Left ventricle myocardium inferior (tissue), 1 donor: ENCODE measurements around the gene GET3. TPM values are rescaled to one million over a fixed set of nuclear protein-coding genes. Genes with fewer than 3 reads are reported as not detected.

Experiments
- DNase-seq: peaks from one replicate; pipeline ENCODE4 v3.0.0-alpha.2; 2020
- H3K27ac ChIP-seq: fragments of 200-600 bp; replicated peaks from 2 replicates; pipeline ENCODE4 v1.8.0; 2021
- H3K27me3 ChIP-seq: fragments of 200-600 bp; 2 replicates; pipeline ENCODE4 v1.8.0; 2021; ENCODE audit warnings: low read depth
- H3K36me3 ChIP-seq: fragments of 200-600 bp; 2 replicates; pipeline ENCODE4 v1.8.0; 2021
- H3K4me1 ChIP-seq: fragments of 200-600 bp; 2 replicates; pipeline ENCODE4 v1.8.0; 2021
- H3K4me3 ChIP-seq: fragments of 200-600 bp; 2 replicates; pipeline ENCODE4 v1.8.0; 2021; ENCODE audit warnings: mild to moderate bottlenecking, moderate library complexity
- H3K9me3 ChIP-seq: fragments of 200-600 bp; replicated peaks from 2 replicates; pipeline ENCODE4 v1.8.0; 2021
- CTCF ChIP-seq: fragments of 200-600 bp; IDR thresholded peaks from 2 replicates; pipeline ENCODE4 v1.8.0; 2021; ENCODE audit warnings: antibody characterized with exemption, mild to moderate bottlenecking, borderline replicate concordance
- intact Hi-C: fragments of 100-400 bp; cut with micrococcal nuclease; formaldehyde crosslinking; loops from one replicate; pipeline ENCODE4 v1.11.0; 2022
- total RNA-seq: library from RNA; stranded (reverse); fragmentation: NEBNext Ultra II Directional; extraction: Animal tissue kit (Norgen Biotek cat#: 25700); gene quantifications from one replicate; pipeline ENCODE4 v1.2.1, GENCODE V29; 2021
- donor health status: DM: no; HTN: yes; CAD: no; lungs with severe emphysema.

The GET3 gene
- total RNA-seq, 1 donor from 2014 or later, result 65.1 TPM

GRCh38 chr19:12786141-12786870 is 49.0 kb downstream of the GET3 start:
- Histone ChIP-seq H3K27ac (peak overlapping the region; percentile 96), H3K4me1 (peaks cover 92% of the 10 kb centered on the region), H3K4me3 (no peak overlapping the region), H3K9me3 (no peaks in the 10 kb centered on the region), H3K27me3 (no peaks in the 10 kb centered on the region), H3K36me3 (no peaks in the 10 kb centered on the region)
- intact Hi-C loops, result no loop called here
- DNase-seq, result peak; percentile 63
- no peak for TF ChIP-seq CTCF

GRCh38 chr19:12786952-12787351 is 49.7 kb downstream of the GET3 start:
- H3K27ac ChIP-seq, result peak overlapping the region; percentile 96
- H3K4me1 ChIP-seq, result peaks cover 93% of the 10 kb centered on the region
- no peak overlapping the region for H3K4me3 ChIP-seq
- H3K36me3 ChIP-seq, result no peaks in the 10 kb centered on the region
- TF ChIP-seq CTCF, result no peak
- H3K27me3 ChIP-seq, result no peaks in the 10 kb centered on the region
- intact Hi-C loops, result no loop called here
- no peaks in the 10 kb centered on the region for H3K9me3 ChIP-seq
- DNase-seq, result no peak

GRCh38 chr19:12787458-12787857 is 50.2 kb downstream of the GET3 start:
- no peak for TF ChIP-seq CTCF
- no peaks in the 10 kb centered on the region for H3K27me3 ChIP-seq
- peak overlapping the region; percentile 96 for H3K27ac ChIP-seq
- H3K4me3 ChIP-seq, result no peak overlapping the region
- H3K36me3 ChIP-seq, result no peaks in the 10 kb centered on the region
- no peak for DNase-seq
- intact Hi-C loops, result no loop called here
- H3K4me1 ChIP-seq, result peaks cover 93% of the 10 kb centered on the region
- H3K9me3 ChIP-seq, result no peaks in the 10 kb centered on the region

- Histone ChIP-seq H3K27me3 (no peaks in the 10 kb centered on the region), H3K4me3 (peak overlapping the region; percentile 76), H3K4me1 (peaks cover 93% of the 10 kb centered on the region), H3K9me3 (no peaks in the 10 kb centered on the region), H3K27ac (peak overlapping the region; percentile 96), H3K36me3 (no peaks in the 10 kb centered on the region)
- DNase-seq, result no peak
- no peak for TF ChIP-seq CTCF
- intact Hi-C loops, result no loop called here
Observed at GRCh38 chr19:12788042-12788681, 50.9 kb downstream of the GET3 start.

- peak overlapping the region; percentile 76 for H3K4me3 ChIP-seq
- no peak for TF ChIP-seq CTCF
- peak; percentile 87 for DNase-seq
- no peaks in the 10 kb centered on the region for H3K9me3 ChIP-seq
- peak overlapping the region; percentile 96 for H3K27ac ChIP-seq
- intact Hi-C loops, result no loop called here
- peaks cover 91% of the 10 kb centered on the region for H3K4me1 ChIP-seq
- no peaks in the 10 kb centered on the region for H3K36me3 ChIP-seq
- H3K27me3 ChIP-seq, result no peaks in the 10 kb centered on the region
Observed at GRCh38 chr19:12788682-12789097, 51.4 kb downstream of the GET3 start.
